ENCODE results near the gene MIEN1.
A peak's percentile ranks its signal among the peaks of the same experiment; 100 is the strongest.
"Not testable (repeated sequence)": the region's sequence is repeated elsewhere in the genome, so short reads cannot be mapped to it uniquely, and the experiment has no call there.

The MIEN1 gene

DNA sequence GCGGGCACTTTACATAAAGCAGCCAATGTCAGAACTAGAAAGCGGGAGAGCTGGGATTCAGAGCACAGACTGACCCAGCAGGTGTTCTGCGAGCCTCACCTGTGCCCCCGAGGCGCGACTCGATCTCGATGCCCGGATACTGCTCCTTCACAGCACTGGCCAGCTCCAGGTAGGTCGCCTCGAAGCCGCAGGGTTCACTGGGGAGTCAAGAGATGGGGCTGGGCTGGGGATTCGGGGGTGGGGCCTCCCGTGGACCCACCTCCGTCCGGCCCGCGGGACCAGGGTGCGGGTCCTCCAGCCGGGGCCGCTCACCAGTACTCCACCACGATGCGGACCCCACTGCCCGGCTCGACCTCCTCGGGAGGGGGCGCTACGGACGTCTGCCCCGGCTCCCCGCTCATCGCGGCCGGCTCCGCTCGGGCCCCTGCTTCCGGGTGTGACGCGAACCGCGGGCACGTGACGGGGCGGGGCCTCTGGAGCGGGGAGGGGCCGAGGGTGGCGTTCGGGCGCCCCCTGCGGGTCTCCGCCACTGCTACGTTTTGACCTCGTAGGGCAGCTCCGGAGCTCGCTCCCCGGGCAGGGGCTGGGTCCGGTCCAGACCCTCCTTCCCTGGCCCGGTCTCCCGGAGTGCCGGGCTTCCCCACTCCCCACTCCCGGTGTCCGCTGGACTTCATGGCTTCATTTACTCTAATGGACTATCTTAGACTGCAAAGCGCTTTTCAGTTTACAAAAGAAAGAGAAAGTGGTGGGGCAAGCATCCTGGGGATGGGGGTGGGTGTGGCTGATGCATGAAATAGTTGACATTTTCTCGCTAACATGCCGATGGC, at the start of gene MIEN1:
TSS of gene MIEN1 (minus strand) at position 438 of the 827 bp plus-strand sequence. CDS start at position 401, 37 bp downstream.
- peak; percentile 47 for DNase-seq

GRCh38 chr17:39777534-39778365, 47.4 kb upstream of the MIEN1 start:
- DNase-seq = no peak

- no peak for DNase-seq
Measured at GRCh38 chr17:39776252-39776651, 45.9 kb upstream of the MIEN1 start.

DNA sequence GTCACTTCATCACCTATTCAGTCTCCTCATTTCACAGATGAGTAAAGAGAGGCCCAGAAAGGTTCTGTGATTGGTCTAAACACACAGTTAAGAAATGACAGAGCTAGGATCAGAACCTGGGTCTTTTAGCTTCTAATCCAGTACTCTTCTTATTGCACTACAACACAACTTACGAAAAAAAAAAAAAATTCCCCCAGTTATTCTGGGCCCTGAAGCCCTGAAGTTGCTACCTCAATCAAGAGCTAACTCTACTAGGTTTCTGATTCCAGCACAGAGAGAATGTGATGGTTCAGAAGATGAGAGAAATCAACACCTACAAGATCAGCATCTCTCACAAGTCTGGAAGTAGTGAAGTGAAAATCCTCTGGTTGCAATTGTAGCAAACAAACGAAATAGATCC, 44.7 kb upstream of the MIEN1 start:
- DNase-seq = no peak

DNA sequence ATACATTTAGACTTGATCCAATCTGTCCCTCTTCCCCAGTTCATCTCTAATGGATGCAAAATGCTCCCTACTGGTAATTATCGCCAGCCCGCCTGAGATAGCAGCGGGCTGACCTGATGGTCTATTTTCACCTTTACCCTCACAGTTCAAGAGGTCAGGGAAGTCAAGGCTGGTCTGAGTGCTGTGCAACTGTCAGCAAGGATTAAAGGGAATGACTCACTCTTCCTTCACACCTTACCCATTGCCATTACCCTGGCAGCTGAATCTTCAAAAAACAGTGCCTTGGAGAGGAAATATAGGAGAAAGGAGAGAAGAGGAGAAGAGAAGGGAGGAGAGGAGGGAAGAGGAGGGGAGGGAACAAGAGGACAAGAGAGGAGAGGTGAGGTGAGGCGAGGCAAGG, 43.7 kb upstream of the MIEN1 start:
- no peak for DNase-seq

DNA sequence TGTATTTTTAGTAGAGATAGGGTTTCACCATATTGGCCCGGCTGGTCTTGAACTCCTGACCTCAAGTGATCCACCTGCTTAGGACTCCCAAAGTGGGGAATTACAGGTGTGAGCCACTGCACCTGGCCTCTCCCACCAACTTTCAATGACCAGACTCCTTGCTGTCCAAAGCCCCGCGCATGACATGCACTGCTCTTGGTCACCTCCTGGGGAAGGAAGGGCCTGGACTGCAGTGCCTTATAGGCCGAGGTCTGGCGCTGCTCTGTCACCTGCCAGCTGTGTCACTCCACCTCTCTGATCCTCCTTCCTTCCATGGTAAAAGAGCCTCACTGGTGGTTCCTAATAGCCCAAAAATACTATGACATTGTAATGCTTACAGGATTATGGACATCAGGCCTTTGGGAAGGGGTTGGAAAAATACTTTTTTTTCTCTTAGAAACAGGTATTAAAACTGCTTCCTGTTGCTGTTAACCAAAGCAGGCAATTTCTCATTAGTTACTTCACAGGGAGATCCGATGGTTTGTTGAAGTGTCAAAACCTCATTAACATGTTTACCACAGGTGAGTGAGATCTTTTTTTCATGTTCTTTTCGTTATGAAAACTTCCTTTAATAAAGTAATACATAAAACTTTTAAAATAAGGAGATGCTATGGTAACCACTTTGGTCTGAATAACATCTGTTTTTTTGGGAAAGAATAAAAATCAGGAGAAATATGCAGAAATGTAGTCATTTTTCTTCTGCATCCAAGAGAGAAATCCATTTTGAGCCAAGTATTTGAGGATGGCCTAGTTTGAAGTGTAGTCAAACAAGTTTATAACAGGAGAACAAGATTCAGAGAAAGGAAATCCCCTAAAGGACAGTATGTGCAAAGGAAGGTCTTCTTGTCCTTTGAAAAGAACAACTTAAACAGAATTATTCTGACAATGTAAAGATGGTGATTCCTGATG, 42.9 kb upstream of the MIEN1 start:
- no peak for DNase-seq

GRCh38 chr17:39772415-39772814, 42.1 kb upstream of the MIEN1 start:
- DNase-seq = no peak

DNA sequence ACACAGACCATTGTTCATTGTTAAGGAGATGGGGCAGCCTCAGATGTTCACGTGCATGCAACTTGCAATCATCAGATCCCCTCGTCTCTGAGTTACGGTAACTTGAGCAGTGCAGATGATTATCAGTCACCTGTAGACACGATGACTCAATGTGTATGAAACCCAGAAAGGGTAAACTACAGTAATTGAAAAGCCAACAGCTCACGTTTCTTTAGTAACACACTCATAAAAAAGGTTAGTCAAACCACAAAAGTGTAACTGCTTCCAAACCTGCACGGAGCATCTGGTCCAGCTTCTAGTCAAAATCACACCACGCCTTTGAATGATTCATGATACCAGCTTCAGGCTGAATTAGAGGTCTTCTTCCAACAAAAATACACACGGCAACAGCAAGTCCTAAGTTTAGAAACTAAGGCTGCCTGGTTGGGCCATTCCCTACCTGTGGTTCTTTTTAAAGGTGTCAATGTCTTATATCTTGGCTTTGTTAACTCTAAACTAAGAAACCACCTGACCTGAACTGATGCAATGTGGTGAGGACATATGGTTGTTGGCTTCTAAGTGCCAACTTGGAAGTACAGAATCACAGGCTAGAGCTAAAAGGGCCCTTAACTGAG, 39.7 kb upstream of the MIEN1 start:
- DNase-seq = no peak

DNA sequence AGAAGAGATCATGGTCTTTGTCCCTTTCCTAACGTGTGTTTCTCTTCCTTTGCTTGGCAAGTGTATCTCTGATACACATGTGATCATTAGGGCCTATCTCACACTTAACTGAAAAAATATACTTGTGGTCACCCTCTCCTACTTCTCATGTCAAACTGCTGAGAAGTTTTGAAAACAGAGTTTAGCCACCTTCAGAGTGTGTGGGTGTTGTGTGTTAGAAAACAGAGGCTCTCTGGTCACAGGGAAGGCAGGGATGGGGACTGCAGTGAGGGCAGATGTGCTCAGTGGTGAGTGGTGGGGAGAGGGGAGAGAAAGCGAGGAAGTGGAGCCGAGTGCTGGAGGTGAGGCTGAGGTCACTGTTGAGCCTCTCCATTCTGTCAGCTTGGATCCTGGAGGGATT, 36.8 kb upstream of the MIEN1 start:
- no peak for DNase-seq

GRCh38 chr17:39765766-39766165, 35.4 kb upstream of the MIEN1 start:
- no peak for DNase-seq

DNA sequence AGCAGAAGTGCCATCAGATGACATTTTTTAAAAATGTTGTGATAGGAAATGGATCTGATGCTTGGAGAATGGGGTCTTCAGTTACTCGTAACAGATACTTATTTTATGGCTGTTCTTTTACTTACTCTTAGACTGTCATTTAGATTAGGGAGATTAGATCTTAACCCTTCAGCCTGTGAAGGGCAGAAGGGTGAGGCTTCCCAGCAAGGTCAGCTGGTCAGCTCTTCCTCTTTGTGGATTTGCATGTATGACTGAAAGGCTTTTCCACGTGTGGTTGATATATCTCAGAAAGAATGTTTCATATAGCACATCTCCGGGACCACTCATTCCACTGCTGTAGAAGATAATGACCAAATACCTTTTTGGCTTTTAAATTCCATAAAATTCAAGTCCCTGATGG, 34.8 kb upstream of the MIEN1 start:
- no peak for DNase-seq

GRCh38 chr17:39764171-39764570, 33.8 kb upstream of the MIEN1 start:
- DNase-seq = not testable (repeated sequence)

DNA sequence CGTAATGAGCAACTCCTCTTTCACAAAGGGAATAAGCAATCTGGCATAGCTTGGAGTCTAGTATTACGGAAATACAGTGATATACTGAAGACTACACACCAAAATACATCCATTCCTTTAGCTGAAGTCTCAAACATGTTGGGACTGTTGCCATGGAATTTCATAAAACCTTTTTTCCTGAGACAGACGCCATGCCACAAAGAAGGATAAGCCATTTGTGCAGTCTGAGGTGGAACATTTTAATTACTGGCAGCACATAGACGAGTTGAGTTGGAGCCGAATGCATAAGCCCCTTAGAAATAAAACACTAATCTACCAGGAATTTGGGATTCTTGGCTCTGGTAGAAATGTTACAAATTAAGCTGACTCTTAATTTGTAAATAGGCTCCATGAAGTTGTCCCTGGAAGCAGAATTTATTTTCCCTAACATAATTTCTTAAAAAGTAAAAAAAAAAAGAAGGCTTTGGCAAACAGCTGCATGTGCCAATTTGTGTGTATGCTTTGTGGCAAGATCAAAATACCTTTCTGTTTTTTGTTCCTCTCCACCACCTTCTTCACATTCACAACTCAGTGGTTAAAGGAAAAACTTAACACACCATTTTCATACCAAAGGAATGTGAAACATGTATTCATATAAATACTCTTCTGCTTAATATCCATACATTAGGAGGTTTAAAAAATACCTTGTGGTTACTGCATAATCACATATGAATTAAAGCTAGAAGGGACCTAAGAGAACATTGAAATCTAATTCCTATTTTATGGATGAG, 32.9 kb upstream of the MIEN1 start:
- DNase-seq = no peak

GRCh38 chr17:39761861-39762496, 31.6 kb upstream of the MIEN1 start:
- DNase-seq = no peak

DNA sequence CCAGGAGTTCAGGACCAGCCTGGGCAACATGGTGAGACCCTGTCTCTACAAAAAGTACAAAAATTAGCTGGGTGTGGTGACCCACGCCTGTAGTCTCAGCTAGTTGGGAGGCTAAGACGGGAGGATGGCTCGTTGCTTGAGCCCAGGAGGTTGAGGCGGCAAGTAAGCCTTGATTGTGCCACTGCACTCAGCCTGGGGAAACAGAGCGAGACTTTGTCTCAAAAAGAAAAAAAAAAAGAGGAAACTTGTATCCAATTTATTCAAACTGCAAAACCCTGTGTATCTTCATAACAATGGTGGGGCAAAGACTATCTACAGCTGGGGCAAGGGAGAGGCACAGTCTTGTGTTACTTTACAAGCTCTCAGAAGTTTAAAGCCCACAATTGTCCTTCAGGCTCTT, 28.9 kb upstream of the MIEN1 start:
- DNase-seq = no peak

GRCh38 chr17:39757931-39758873, 27.9 kb upstream of the MIEN1 start:
- DNase-seq = no peak

GRCh38 chr17:39757176-39757662, 26.9 kb upstream of the MIEN1 start:
- no peak for DNase-seq

GRCh38 chr17:39756380-39757079, 26.2 kb upstream of the MIEN1 start:
- no peak for DNase-seq

Measured in NCI-H1417 treated with DMSO at 0.1 percent for 48 hours (cell line).